H9 (cell line): ENCODE results near the gene CA12. TPM values are rescaled to one million over a fixed set of nuclear protein-coding genes. Genes with fewer than 3 reads are reported as not detected.

ENCODE experiments used
- DNase-seq: peaks from one replicate; pipeline ENCODE4 v3.0.0-alpha.2; 2017
- H2AFZ ChIP-seq: one replicate; pipeline ENCODE4 v1.6.1; 2013; ENCODE audit warnings: mild to moderate bottlenecking, low read length, control low read depth, moderate library complexity
- H2AK5ac ChIP-seq: 2 replicates; pipeline ENCODE4 v1.6.1; 2013; ENCODE audit warnings: low read length, control low read depth, mixed read lengths; ENCODE audit not compliant: insufficient read length
- H2BK120ac ChIP-seq: one replicate; pipeline ENCODE4 v1.6.1; 2013; ENCODE audit warnings: low read depth, mild to moderate bottlenecking, low read length, control low read depth, inconsistent platforms; ENCODE audit not compliant: poor library complexity, severe bottlenecking
- H2BK12ac ChIP-seq: 2 replicates; pipeline ENCODE4 v1.6.1; 2013; ENCODE audit warnings: low read length, control low read depth, mixed read lengths, low read depth; ENCODE audit not compliant: insufficient read length
- H2BK15ac ChIP-seq: 2 replicates; pipeline ENCODE4 v1.6.1; 2013; ENCODE audit warnings: low read depth, low read length, control low read depth
- H2BK20ac ChIP-seq: one replicate; pipeline ENCODE4 v1.6.1; 2013; ENCODE audit warnings: low read depth, mild to moderate bottlenecking, low read length, control low read depth, inconsistent platforms; ENCODE audit not compliant: poor library complexity, severe bottlenecking
- H2BK5ac ChIP-seq: 2 replicates; pipeline ENCODE4 v1.6.1; 2013; ENCODE audit warnings: low read length, control low read depth, mixed read lengths; ENCODE audit not compliant: insufficient read length
- H3K14ac ChIP-seq: 2 replicates; pipeline ENCODE4 v1.6.1; 2013; ENCODE audit warnings: low read length, control low read depth; ENCODE audit not compliant: insufficient read depth
- H3K18ac ChIP-seq: 2 replicates; pipeline ENCODE4 v1.6.1; 2013; ENCODE audit warnings: low read depth, mild to moderate bottlenecking, mixed read lengths, low read length, control low read depth; ENCODE audit not compliant: insufficient read length
- H3K23ac ChIP-seq: 2 replicates; pipeline ENCODE4 v1.6.1; 2013; ENCODE audit warnings: low read length, control low read depth, mixed read lengths, low read depth; ENCODE audit not compliant: insufficient read length
- H3K23me2 ChIP-seq: 2 replicates; pipeline ENCODE4 v1.6.1; 2013; ENCODE audit warnings: low read depth, mild to moderate bottlenecking, mixed read lengths, low read length, control low read depth; ENCODE audit not compliant: insufficient read length, poor library complexity, severe bottlenecking
- H3K27ac ChIP-seq: 2 replicates; pipeline ENCODE4 v1.5.1; 2013; ENCODE audit warnings: low read length, control low read depth, mixed read lengths, low read depth; ENCODE audit not compliant: insufficient read length
- H3K27me3 ChIP-seq: 2 replicates; pipeline ENCODE4 v1.6.1; 2013; ENCODE audit warnings: low read length, control low read depth, inconsistent platforms; ENCODE audit not compliant: insufficient read depth
- H3K4ac ChIP-seq: 2 replicates; pipeline ENCODE4 v1.6.1; 2013; ENCODE audit warnings: low read depth, mild to moderate bottlenecking, control low read depth, inconsistent platforms, low read length, moderate library complexity
- H3K4me1 ChIP-seq: 2 replicates; pipeline ENCODE4 v1.6.1; 2013; ENCODE audit warnings: low read length, control low read depth, inconsistent platforms; ENCODE audit not compliant: insufficient read depth
- H3K4me2 ChIP-seq: 2 replicates; pipeline ENCODE4 v1.6.1; 2013; ENCODE audit warnings: low read length, control low read depth, mixed read lengths; ENCODE audit not compliant: insufficient read length, insufficient read depth
- H3K56ac ChIP-seq: 2 replicates; pipeline ENCODE4 v1.6.1; 2013; ENCODE audit warnings: low read depth, mild to moderate bottlenecking, mixed read lengths, low read length, control low read depth; ENCODE audit not compliant: insufficient read length
- H3K79me1 ChIP-seq: 2 replicates; pipeline ENCODE4 v1.6.1; 2013; ENCODE audit warnings: low read depth, mild to moderate bottlenecking, moderate library complexity, low read length, control low read depth, inconsistent platforms; ENCODE audit not compliant: insufficient read depth, poor library complexity, severe bottlenecking
- H3K79me2 ChIP-seq: 2 replicates; pipeline ENCODE4 v1.6.1; 2013; ENCODE audit warnings: low read length, control low read depth, inconsistent platforms; ENCODE audit not compliant: insufficient read depth
- H3K9ac ChIP-seq: 2 replicates; pipeline ENCODE4 v1.6.1; 2013; ENCODE audit warnings: low read length, control low read depth, mixed read lengths; ENCODE audit not compliant: insufficient read length; ENCODE audit errors: extremely low read depth
- H3K9me3 ChIP-seq: one replicate; pipeline ENCODE4 v1.6.1; 2013; ENCODE audit warnings: low read depth, low read length, inconsistent platforms; ENCODE audit not compliant: control insufficient read depth
- H3T11ph ChIP-seq: one replicate; pipeline ENCODE4 v1.6.1; 2013; ENCODE audit warnings: mild to moderate bottlenecking, low read length, control low read depth, inconsistent platforms
- H4K20me1 ChIP-seq: one replicate; pipeline ENCODE4 v1.6.1; 2013; ENCODE audit not compliant: control insufficient read depth, insufficient read length, insufficient read depth
- H4K5ac ChIP-seq: 2 replicates; pipeline ENCODE4 v1.6.1; 2013; ENCODE audit warnings: low read depth, mild to moderate bottlenecking, mixed read lengths, low read length, control low read depth; ENCODE audit not compliant: insufficient read length
- H4K8ac ChIP-seq: replicated peaks from 2 replicates; pipeline ENCODE4 v1.6.1; 2013; ENCODE audit warnings: low read length, control low read depth, mixed read lengths, low read depth; ENCODE audit not compliant: insufficient read length
- H4K91ac ChIP-seq: 2 replicates; pipeline ENCODE4 v1.6.1; 2013; ENCODE audit warnings: low read depth, mild to moderate bottlenecking, moderate library complexity, mixed read lengths, low read length, control low read depth; ENCODE audit not compliant: insufficient read length
- H3K27ac Mint-ChIP-seq, 3 experiments: 2 replicates in 2 of 3; 3 replicates in 1 of 3; pipeline ENCODE4 v1.8.0; 2020 to 2021; ENCODE audit warnings: mixed read lengths in 3 of 3, mild to moderate bottlenecking in 1 of 3, moderate library complexity in 1 of 3
- H3K27me3 Mint-ChIP-seq: 2 replicates; pipeline ENCODE4 v1.8.0; 2021; ENCODE audit warnings: low read depth, mild to moderate bottlenecking, moderate library complexity, mixed read lengths
- H3K36me3 Mint-ChIP-seq, 3 experiments: 2 replicates in 2 of 3; 3 replicates in 1 of 3; pipeline ENCODE4 v1.8.0; 2020 to 2021; ENCODE audit warnings: low read depth in 3 of 3, mixed read lengths in 3 of 3; ENCODE audit not compliant: insufficient read depth in 1 of 3
- H3K4me1 Mint-ChIP-seq, 2 experiments: 2 replicates each; pipeline ENCODE4 v1.8.0; 2020; ENCODE audit warnings: mixed read lengths in 2 of 2
- H3K4me3 Mint-ChIP-seq, 2 experiments: 2 replicates in 1 of 2; 3 replicates in 1 of 2; pipeline ENCODE4 v1.8.0; 2020 to 2021; ENCODE audit warnings: mild to moderate bottlenecking in 2 of 2, mixed read lengths in 2 of 2, moderate library complexity in 1 of 2
- H3K9me3 Mint-ChIP-seq, 2 experiments: 2 replicates in 1 of 2; 3 replicates in 1 of 2; pipeline ENCODE4 v1.8.0; 2020; ENCODE audit warnings: mild to moderate bottlenecking in 2 of 2, mixed read lengths in 2 of 2, moderate library complexity in 1 of 2
- WGBS: extraction: QIAGEN DNeasy Blood & Tissue Kit; methylation state at CpG from one replicate; pipeline ENCODE4 v1.1.7; 2013; ENCODE audit warnings: missing lambda C conversion rate, low lambda C conversion rate, mixed read lengths; ENCODE audit not compliant: insufficient read length; ENCODE audit errors: extremely low coverage; 5-methylcytosine and 5-hydroxymethylcytosine counted together
- total RNA-seq: library from RNA; stranded (reverse); gene quantifications from 2 replicates; pipeline ENCODE4 v1.2.1, GENCODE V29; 2021
- TF ChIP-seq, protein P1 (sequence below): fragments of 200-600 bp; sonication (generic); conservative IDR thresholded peaks from 3 replicates; pipeline ENCODE4 v1.8.0; 2021; ENCODE audit warnings: antibody characterized with exemption, mild to moderate bottlenecking

Gene CA12
- total RNA-seq, 1 experiment from 2014 or later: 0.68 TPM

DNA sequence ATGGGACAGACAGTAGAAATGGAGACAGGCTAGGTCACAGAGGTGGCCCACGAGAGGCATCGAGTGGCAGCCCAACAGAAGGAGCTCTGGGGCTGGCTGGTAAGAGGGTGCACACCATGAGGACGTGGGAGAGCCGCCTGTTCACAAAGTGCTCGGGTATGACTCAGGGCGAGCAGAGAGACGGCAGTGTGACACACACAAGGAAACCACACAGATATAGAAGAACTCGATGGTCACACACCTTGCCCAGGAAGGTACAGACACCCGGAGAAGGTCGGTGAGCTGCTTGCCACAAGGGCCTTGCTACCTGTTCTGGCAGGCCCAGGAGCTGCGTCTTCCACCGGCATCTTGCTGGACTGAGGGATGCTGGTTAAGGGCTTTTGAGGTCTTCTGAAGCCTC lies 50.2 kb downstream of the CA12 start:
- Mint-ChIP-seq H3K27me3 (0 out of 2 replicates have a peak, but pooled peaks cover 2% of the 10 kb centered on the region), H3K4me1 (0 out of 4 replicates have a peak, but pooled peaks cover 0 to 2% of the 10 kb centered on the region in 2 experiments), H3K9me3 (no peaks in the 10 kb centered on the region), H3K4me3 (no peak overlapping the region), H3K27ac (no peak overlapping the region), H3K36me3 (no peaks in the 10 kb centered on the region)
- Histone ChIP-seq H3K23ac (no peak overlapping the region), H4K8ac (no peak overlapping the region), H3K18ac (no peak overlapping the region), H2BK15ac (no peak overlapping the region), H3K23me2 (no peaks in the 10 kb centered on the region), H3K56ac (no peak overlapping the region), H3K27me3 (no peaks in the 10 kb centered on the region), H3K4me1 (no peaks in the 10 kb centered on the region), H4K5ac (no peak overlapping the region), H3T11ph (no peak overlapping the region), H4K20me1 (no peaks in the 10 kb centered on the region), H3K4ac (no peak overlapping the region), H2BK120ac (no peak overlapping the region), H3K4me2 (no peak overlapping the region), H2BK5ac (no peak overlapping the region), H3K9ac (no peak overlapping the region), H2BK12ac (no peak overlapping the region), H2BK20ac (no peak overlapping the region), H4K91ac (no peak overlapping the region), H3K79me2 (no peaks in the 10 kb centered on the region), H2AK5ac (no peak overlapping the region), H3K27ac (no peak overlapping the region), H2AFZ (no peak overlapping the region), H3K14ac (no peak overlapping the region), H3K9me3 (no peaks in the 10 kb centered on the region), H3K79me1 (no peaks in the 10 kb centered on the region)
- TF ChIP-seq, protein P1, sequence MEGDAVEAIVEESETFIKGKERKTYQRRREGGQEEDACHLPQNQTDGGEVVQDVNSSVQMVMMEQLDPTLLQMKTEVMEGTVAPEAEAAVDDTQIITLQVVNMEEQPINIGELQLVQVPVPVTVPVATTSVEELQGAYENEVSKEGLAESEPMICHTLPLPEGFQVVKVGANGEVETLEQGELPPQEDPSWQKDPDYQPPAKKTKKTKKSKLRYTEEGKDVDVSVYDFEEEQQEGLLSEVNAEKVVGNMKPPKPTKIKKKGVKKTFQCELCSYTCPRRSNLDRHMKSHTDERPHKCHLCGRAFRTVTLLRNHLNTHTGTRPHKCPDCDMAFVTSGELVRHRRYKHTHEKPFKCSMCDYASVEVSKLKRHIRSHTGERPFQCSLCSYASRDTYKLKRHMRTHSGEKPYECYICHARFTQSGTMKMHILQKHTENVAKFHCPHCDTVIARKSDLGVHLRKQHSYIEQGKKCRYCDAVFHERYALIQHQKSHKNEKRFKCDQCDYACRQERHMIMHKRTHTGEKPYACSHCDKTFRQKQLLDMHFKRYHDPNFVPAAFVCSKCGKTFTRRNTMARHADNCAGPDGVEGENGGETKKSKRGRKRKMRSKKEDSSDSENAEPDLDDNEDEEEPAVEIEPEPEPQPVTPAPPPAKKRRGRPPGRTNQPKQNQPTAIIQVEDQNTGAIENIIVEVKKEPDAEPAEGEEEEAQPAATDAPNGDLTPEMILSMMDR: no peak
- no peak for DNase-seq
- WGBS: no CpG with 5 or more reads among the region's 12 CpGs
